Breast epithelium (tissue), 3 donors: Measurements from ENCODE around the gene IGSF9B.

Experiments
- POLR2AphosphoS5 ChIP-seq, 3 donors: sonication (generic); formaldehyde crosslinking; IDR thresholded peaks; one replicate each; pipeline ENCODE4 v1.6.1; 2017; ENCODE audit warnings: antibody characterized with exemption in 3 of 3
- TF ChIP-seq, protein P1 (sequence below), 3 donors: fragments of 450-650 bp; IDR thresholded peaks; one replicate each; pipeline ENCODE4 v1.5.1; 2016 to 2017; ENCODE audit warnings: antibody characterized with exemption in 3 of 3, mild to moderate bottlenecking in 3 of 3, moderate library complexity in 3 of 3

DNA sequence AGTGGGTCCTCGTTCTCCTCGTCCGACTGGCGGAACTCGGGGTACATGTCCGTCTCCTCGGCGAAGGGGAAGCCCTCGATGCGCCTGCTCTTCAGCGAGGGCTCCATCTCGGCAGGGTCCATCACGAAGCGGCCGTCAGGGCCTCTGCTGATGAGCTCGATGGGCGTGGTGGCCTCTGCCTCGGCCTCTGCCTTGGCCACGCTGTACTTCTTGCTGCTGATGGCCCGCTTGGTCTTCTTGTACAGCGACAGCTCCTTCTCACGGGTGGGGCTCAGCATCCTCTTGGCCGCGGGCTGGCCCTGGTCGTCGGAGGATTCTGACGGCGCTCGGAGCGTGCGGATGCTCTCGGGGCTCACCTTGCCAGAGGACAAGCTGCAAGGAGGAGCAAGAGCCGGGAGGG is 35.7 kb downstream of the IGSF9B start:
- TF ChIP-seq, protein P1, sequence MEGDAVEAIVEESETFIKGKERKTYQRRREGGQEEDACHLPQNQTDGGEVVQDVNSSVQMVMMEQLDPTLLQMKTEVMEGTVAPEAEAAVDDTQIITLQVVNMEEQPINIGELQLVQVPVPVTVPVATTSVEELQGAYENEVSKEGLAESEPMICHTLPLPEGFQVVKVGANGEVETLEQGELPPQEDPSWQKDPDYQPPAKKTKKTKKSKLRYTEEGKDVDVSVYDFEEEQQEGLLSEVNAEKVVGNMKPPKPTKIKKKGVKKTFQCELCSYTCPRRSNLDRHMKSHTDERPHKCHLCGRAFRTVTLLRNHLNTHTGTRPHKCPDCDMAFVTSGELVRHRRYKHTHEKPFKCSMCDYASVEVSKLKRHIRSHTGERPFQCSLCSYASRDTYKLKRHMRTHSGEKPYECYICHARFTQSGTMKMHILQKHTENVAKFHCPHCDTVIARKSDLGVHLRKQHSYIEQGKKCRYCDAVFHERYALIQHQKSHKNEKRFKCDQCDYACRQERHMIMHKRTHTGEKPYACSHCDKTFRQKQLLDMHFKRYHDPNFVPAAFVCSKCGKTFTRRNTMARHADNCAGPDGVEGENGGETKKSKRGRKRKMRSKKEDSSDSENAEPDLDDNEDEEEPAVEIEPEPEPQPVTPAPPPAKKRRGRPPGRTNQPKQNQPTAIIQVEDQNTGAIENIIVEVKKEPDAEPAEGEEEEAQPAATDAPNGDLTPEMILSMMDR (IDR thresholded peaks at IDR 0.05): no peak
- no peak for TF ChIP-seq POLR2AphosphoS5 (IDR thresholded peaks at IDR 0.05)
